GM10248 (cell line): Measurements from ENCODE around the gene IL1RAPL1.

Experiments
- CTCF ChIA-PET: fragments of 300-600 bp; sonication (Branson Sonifier 250); formaldehyde crosslinking; extraction: SDS; loops from one replicate; lab custom pipeline; 2021; ENCODE audit warnings: antibody characterized with exemption; lab: Yijun Ruan, JAX
- POLR2A ChIA-PET: fragments of 350-650 bp; sonication (Branson Sonifier 250); formaldehyde crosslinking; extraction: SDS; loops from one replicate; lab custom pipeline; 2020; ENCODE audit warnings: antibody characterized with exemption; lab: Yijun Ruan, JAX
- DNase-seq: peaks from one replicate; pipeline ENCODE4 v3.0.0; 2012; ENCODE audit errors: extremely low spot score
- CTCF ChIP-seq: IDR thresholded peaks from 2 replicates; pipeline ENCODE4 v1.5.1; 2012; ENCODE audit warnings: mild to moderate bottlenecking, low read depth; ENCODE audit errors: extremely low read depth, missing control alignments, control extremely low read depth

The IL1RAPL1 gene

GRCh38 chrX:29880977-29881376, 1293.7 kb downstream of the IL1RAPL1 start:
- TF ChIP-seq CTCF, result no peak
- DNase-seq, result no peak
- ChIA-PET CTCF (no interaction called here), POLR2A (no interaction called here)

- TF ChIP-seq CTCF, result no peak
- no peak for DNase-seq
- POLR2A ChIA-PET, result no interaction called here
- CTCF ChIA-PET, result no interaction called here
Observed at GRCh38 chrX:29890004-29890403, 1302.8 kb downstream of the IL1RAPL1 start.

GRCh38 chrX:29890646-29891200, 1303.5 kb downstream of the IL1RAPL1 start:
- POLR2A ChIA-PET, result no interaction called here
- CTCF ChIA-PET, result no interaction called here
- DNase-seq, result no peak
- no peak for TF ChIP-seq CTCF

GRCh38 chrX:29902004-29902403, 1314.8 kb downstream of the IL1RAPL1 start:
- TF ChIP-seq CTCF, result no peak
- CTCF ChIA-PET, result no interaction called here
- no peak for DNase-seq
- POLR2A ChIA-PET, result no interaction called here

GRCh38 chrX:29903360-29903759, 1316.1 kb downstream of the IL1RAPL1 start:
- ChIA-PET POLR2A (no interaction called here), CTCF (interaction anchor here (0.6 kb wide), 1 partner anchor 22 kb away, joined by 3 read pairs; no protein-coding TSS in a partner anchor)
- DNase-seq, result no peak
- no peak for TF ChIP-seq CTCF

GRCh38 chrX:29911673-29912072, 1324.4 kb downstream of the IL1RAPL1 start:
- POLR2A ChIA-PET, result no interaction called here
- DNase-seq, result no peak
- TF ChIP-seq CTCF, result no peak
- CTCF ChIA-PET, result interaction anchor here (1.0 kb wide), 1 partner anchor 11 kb away, joined by 3 read pairs; no protein-coding TSS in a partner anchor

GRCh38 chrX:29913647-29914046, 1326.4 kb downstream of the IL1RAPL1 start:
- CTCF ChIA-PET, result no interaction called here
- POLR2A ChIA-PET, result no interaction called here
- TF ChIP-seq CTCF, result no peak
- DNase-seq, result no peak
